GM19438 (cell line): ENCODE data around the gene GLCCI1.
A peak's percentile ranks its signal among the peaks of the same experiment; 100 is the strongest.
"Not testable (repeated sequence)": the region's sequence is repeated elsewhere in the genome, so short reads cannot be mapped to it uniquely, and the experiment has no call there.

ENCODE experiments used
- ATAC-seq: cut with Tn5 transposase; IDR thresholded peaks from one replicate; pipeline ENCODE4 v1.9.1; 2021; ENCODE audit warnings: low read depth; ENCODE audit not compliant: unreplicated experiment

Gene GLCCI1

DNA sequence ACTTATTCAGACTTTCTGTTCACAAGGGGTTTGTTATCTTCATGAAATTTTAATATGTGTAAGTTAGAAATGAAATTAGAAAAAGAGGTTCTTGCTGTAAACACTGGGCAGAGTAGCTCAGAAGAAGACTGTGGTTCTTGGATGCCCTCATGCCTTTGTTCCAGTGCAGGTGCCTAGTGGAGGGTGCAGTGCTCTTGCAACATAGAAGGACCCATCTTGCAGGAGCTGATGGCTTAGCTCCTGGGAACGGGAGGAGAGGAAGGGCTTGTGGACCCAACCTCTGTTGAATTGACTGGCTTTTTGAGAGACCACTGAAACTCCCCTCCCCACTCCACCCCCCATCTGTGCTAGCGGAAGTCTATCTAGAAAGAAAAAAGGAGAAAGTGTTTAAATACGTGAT lies 116.8 kb downstream of the GLCCI1 start:
- no peak for ATAC-seq

DNA sequence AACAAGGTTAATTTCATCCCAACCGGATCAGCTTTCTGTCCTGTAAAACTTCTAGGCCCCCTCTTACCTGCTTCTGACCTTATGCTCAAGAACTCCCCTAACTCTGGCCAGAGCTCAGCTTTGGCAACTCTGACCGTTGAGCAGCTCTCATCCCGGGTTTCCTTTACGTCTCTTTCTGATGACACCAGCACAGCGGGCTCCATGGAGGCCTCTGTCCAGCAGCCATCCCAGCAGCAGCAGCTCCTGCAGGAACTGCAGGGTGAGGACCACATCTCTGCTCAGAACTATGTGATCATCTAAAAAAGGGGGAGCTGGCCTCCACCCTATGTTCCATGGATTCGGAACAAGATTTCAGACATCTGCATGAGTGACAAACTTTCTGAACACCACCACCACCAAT lies 117.6 kb downstream of the GLCCI1 start:
- no peak for ATAC-seq

DNA sequence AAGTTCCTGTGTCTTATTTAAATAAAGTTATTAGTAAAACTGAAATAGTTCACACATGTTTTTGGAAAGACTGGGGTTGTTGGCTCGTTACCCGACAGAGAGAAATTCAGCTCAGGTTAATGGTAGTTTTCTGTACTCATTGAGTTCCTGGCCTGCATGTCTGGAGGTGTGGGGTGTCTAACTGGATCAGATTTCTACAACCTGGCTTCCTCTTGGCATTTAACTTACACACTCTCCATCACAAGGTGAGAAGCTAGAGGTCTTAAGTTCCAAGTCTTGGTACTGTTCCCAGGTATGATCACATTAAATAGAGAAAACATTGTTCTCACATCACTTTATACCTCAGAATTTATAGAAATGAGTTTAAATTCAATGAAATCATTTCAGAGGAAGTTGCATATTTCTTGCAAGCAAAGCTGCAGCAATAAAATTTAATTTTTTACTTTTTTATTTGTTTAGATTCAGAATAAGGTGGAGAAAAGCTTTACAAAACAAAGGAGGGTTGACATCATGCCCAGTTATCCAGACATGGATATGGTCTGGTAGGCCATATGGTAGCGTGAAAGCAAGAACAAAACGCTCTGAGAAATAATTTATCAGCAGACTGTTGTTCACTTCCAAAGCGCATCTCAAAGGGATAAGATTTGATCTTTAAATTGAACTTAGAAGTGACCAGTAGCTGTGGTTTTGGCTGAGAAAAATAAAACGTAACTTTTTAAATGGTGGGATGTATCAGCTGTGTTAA lies 120.6 kb downstream of the GLCCI1 start:
- ATAC-seq: no peak

DNA sequence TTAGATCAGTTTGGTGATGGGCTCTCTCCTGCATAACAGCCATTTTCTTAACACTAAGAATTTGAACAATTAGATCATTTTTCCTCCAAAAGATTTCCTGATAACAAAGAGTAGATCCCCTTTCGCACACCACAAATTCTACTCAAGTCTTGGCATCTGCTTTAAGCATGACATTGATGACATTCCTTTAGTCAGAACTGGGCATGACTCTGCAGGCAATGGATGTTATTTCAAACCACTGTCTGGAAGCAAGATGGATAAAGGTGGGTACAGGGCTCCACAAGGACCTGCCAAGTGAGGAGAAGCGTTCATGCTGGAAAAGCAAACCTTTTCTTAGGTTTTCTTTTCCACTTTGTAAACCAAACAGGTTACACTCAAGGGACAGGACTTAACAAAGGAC lies 123.5 kb downstream of the GLCCI1 start:
- ATAC-seq: no peak

DNA sequence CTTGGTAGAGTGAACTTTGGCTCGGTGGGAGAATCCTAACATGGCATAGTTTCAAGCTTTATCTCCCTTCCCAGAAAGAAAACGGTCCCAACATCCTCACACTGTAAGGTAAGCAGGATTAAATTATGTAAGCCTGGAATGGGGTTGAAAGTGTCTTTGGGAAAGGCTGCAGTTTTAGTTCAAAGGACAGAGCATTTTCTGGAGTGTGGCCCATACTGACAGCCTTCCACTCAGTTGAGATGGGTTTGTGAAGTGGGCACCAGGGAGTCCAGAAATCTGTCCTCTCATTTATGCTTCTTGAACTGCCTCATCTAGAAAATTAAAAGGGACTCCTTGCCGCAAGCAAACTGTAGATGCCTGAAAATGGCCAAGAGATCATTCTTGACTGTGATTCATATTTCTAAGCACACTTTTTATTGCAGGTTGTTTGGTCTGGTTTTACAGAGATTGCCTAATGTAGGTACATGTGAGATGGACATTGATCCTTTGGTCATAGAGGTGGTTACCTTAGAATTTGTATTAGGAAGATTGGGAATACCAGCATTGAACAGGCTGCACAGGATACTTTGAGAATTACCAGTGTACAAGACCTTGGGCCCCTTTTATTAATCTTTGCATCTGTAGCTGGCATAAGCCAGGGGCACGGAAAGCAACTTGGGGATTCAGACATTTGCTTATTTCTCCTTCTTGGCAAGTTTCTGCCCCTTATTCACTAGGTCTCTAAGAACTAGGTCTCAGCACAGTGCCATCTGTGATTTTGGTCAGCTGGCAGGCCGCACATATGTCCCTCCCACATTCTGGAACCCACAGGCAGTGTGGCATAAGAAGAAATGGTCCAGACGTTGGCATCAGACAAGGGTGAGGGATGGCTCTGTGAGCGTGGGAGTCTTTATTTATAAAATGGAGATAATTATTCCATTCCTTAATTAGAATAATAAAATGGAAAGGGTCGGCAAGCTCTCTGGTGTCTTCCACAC lies 125.9 kb downstream of the GLCCI1 start:
- ATAC-seq: no peak

- not testable (repeated sequence) for ATAC-seq
Observed at GRCh38 chr7:8101292-8101691, 132.7 kb downstream of the GLCCI1 start.

- no peak for ATAC-seq
Observed at GRCh38 chr7:8103282-8103681, 134.7 kb downstream of the GLCCI1 start.

DNA sequence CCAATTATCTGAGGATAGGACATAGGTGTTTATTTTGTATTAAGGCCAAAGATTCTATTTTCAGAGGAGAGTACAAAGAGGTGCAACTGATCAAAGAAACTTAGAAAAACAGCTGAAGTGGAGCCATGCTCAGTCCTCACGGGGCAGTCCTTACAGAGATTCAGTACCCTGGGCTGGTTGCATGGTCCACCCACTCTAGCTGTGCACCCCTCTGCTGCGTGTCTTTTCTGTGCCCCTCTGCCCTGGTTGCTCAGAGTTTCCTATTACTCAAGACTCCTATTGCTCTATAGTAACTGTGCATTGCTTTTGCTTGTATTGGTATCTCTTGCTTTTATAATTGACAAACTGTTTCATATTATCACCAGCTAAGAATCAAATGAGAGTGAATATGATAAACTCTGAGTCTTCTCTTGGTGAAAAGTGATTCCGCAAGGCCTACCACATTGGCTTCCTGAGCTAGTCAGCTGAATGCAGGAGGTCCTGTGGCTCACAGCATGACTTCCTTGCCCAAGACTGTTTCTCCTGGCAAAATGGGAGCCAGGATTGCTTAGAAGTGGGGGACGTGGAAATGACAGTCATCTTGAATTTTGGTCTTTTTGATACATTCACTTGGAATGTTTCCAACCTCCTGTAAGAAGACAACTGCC lies 137.0 kb downstream of the GLCCI1 start:
- ATAC-seq: no peak

DNA sequence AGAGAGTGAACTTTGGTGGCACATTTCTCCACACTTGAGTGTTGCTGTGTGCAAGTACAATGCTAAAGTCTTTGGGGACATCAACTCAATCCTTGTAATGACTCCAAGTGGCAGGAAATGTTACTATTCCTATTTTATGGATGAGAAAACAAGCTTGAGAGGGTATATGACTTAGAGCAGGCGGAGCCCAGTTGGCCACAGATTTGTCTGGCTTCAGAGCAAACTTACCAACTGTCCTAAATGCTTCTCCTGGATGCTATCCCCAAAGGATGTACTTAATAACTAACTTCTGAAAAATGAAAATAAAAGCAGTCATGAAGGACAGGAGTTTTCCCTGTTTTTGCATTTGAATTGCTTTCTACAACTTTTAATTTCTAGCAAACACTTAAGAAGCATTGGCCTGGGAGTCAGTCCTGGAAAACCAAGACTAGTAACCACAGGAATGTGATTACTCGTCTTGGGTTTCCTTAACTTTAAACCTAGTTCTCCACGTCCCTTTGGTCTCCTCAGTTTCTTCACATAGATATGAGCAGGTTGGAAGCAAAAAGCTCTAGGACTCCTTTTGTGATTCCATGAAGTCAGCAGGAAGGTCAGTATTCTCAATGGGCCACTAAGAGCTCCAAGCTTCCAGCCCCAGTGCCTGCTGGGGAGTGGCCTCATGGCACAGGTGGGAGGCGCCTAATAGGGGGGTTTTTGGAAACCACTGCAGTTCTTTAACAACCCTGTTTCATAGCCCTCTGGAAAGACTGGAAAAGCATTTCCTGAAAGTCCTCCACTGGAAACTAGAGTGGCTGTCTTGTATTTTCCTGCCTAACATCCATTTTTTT lies 140.8 kb downstream of the GLCCI1 start:
- no peak for ATAC-seq

- ATAC-seq: no peak
Observed at GRCh38 chr7:8111282-8111960, 142.8 kb downstream of the GLCCI1 start.

- ATAC-seq: no peak
Observed at GRCh38 chr7:8112685-8113084, 144.1 kb downstream of the GLCCI1 start.

DNA sequence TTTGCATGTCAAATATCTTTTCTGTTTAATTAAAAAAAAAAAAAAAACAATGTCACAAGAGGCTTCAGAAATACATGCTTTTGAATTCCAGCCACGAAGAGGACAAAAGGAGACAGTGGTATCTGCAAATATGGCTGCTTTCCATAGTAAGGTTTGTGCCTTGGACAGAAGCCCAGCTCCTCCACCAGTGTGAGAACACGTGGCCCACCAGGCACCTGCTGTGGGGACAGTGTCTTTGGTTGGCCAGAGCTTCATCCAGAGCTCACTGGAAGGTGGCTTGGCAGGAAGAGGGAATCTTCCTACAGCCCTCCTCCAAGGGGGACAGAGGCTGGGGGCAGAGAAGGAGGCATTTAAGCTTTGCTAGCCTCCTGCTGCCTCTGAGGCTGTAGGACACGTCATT lies 144.6 kb downstream of the GLCCI1 start:
- no peak for ATAC-seq

GRCh38 chr7:8114175-8114574 lies 145.6 kb downstream of the GLCCI1 start:
- no peak for ATAC-seq

DNA sequence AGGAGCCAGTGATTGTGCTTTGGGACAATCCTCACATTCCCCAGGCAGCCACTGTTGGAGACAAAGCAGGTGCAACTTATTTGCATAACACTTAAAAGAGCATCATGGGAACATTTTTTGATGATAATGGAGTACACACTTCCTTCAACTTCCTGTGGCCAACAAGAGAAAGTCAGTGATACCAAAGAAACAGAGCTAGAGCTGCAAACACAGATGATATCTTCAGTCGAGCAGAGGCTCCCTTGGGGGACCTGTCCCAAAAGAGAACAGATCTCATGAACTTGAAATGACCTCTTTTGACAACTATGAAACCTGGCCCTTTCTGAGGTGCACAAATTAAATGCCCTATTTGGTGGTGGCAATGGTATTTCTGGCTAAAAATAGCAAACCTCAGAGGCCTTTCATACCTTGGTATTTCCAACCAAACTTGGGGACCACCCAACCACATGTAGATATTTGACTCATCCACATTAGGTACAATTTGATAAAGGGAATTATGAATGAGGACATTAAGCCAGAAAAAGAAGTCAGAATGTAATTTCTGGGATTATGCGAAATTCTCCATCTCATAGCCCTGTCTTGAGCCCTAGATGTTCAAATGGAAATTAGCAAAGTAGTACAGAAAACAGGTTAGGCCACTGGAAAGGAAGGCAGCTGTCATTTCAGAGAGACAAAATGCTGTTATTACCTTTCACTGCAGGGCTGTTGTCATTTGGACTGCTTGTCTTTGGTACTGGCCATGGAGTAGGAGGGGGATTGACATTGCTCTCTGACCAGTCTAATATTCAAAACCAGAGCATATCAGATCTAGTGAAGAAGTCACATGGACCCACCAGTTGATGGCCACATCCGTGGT lies 147.2 kb downstream of the GLCCI1 start:
- ATAC-seq: peak; percentile 89

- ATAC-seq: no peak
Observed at GRCh38 chr7:8117195-8117594, 148.6 kb downstream of the GLCCI1 start.

- no peak for ATAC-seq
Observed at GRCh38 chr7:8119262-8119661, 150.7 kb downstream of the GLCCI1 start.

DNA sequence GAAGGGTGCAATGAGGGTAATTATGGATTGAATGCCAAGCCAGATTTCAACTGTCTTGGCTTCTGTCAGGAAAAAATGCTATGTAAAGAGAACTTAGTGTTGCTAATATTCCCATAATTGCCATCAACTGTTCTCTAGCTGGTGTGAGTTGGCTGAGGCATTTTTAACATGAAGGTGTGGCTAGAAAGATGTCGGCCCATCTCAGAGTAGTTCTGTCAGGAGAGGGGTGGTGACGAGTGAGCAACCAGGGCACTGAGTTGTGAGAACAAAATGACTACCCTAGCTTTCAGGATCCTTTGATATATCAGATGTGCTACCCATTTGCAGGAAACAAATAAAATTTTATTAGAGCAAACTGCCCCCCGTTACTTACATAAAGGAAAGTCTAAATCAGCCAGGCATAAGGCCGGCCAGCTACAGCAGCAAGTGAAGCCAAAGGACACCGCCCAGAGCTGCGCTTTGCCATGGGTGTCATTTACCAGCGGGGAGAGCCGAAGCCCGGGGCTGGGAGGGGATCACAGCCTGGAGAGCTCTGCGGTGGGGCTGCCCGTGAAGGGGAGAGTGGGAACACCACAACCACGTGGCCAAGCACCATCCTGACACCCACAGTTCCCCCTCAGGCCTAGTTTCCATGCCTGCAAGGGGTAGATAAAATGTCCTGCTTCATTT lies 151.9 kb downstream of the GLCCI1 start:
- no peak for ATAC-seq

DNA sequence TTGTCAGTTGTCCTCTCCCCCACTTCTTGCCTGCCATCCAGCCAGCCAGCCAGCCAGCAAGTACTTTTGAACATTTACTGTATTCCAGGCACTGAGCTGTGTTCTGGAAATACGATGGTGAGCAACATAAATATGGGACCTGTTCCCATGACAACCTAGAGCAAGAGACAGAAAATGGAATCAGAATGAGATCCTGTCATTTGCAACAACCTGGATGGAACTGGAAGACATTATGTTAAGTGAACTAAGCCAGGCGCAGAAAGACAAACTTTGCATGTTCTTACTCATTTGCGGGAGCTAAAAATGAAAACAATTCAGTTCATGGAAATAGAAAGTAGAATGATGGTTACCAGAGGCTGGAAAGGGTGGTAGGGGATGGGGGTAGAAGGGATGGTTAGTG lies 152.6 kb downstream of the GLCCI1 start:
- no peak for ATAC-seq
